Activated CD4-positive, alpha-beta T cell treated with anti-CD3 and anti-CD28 coated beads, Interleukin-2, amount 10 ng/mL, durations not matched to agents 24 days and 14 days (primary cell): ENCODE data around the gene ANKRD26. TPM values are rescaled to one million over a fixed set of nuclear protein-coding genes. Genes with fewer than 3 reads are reported as not detected.
A peak's percentile ranks its signal among the peaks of the same experiment; 100 is the strongest.

Experiments
- DNase-seq: peaks from one replicate; pipeline ENCODE4 v3.0.0; 2022
- H3K27ac Mint-ChIP-seq: one replicate; pipeline ENCODE4 v1.8.0; 2022; ENCODE audit warnings: mild to moderate bottlenecking, mixed read lengths
- H3K27me3 Mint-ChIP-seq: one replicate; pipeline ENCODE4 v1.8.0; 2022; ENCODE audit warnings: mixed read lengths
- H3K36me3 Mint-ChIP-seq: one replicate; pipeline ENCODE4 v1.8.0; 2022; ENCODE audit warnings: low read depth, mild to moderate bottlenecking, mixed read lengths
- H3K4me1 Mint-ChIP-seq: one replicate; pipeline ENCODE4 v1.8.0; 2021; ENCODE audit warnings: mixed read lengths
- H3K4me3 Mint-ChIP-seq: one replicate; pipeline ENCODE4 v1.8.0; 2022; ENCODE audit warnings: mild to moderate bottlenecking, moderate library complexity, mixed read lengths
- H3K9me3 Mint-ChIP-seq: one replicate; pipeline ENCODE4 v1.8.0; 2021; ENCODE audit warnings: mixed read lengths
- intact Hi-C: fragments of 100-400 bp; cut with micrococcal nuclease; formaldehyde crosslinking; loops from one replicate; pipeline ENCODE4 v1.15.1; 2023
- total RNA-seq: library from RNA; stranded (reverse); gene quantifications from 2 replicates; pipeline ENCODE4 v1.2.3, GENCODE V29; 2022

ANKRD26 gene
- total RNA-seq: 5.3 and 5.8 TPM in 2 replicates

GRCh38 chr10:27099916-27100812 lies at the start of gene ANKRD26:
TSS of gene ANKRD26 (minus strand) at chr10:27100494. CDS start at chr10:27100326, 168 bp downstream.
- Mint-ChIP-seq H3K9me3 (no peaks in the 10 kb centered on the region), H3K36me3 (peaks cover 16% of the 10 kb centered on the region), H3K4me1 (peaks cover 41% of the 10 kb centered on the region), H3K4me3 (peak within 1 kb of the TSS; percentile 85), H3K27ac (peak within 1 kb of the TSS; percentile 94), H3K27me3 (peaks cover 2% of the 10 kb centered on the region)
- intact Hi-C loops: loop anchor here (1.0 to 5.0 kb wide), 5 partner anchors 131 to 653 kb away; partner anchors contain the start of gene PDSS1
- DNase-seq: peak; percentile 99

GRCh38 chr10:27147701-27148100 lies 47.4 kb upstream of the ANKRD26 start:
- Mint-ChIP-seq H3K4me1 (peaks cover 44% of the 10 kb centered on the region), H3K36me3 (peaks cover 52% of the 10 kb centered on the region), H3K4me3 (no peak overlapping the region), H3K27me3 (no peaks in the 10 kb centered on the region), H3K9me3 (no peaks in the 10 kb centered on the region), H3K27ac (peak overlapping the region; percentile 74)
- intact Hi-C loops: no loop called here
- DNase-seq: no peak

GRCh38 chr10:27145937-27146336 lies 45.6 kb upstream of the ANKRD26 start:
- Mint-ChIP-seq H3K4me3 (no peak overlapping the region), H3K4me1 (peaks cover 35% of the 10 kb centered on the region), H3K27ac (peak overlapping the region; percentile 29), H3K9me3 (no peaks in the 10 kb centered on the region), H3K36me3 (peaks cover 51% of the 10 kb centered on the region), H3K27me3 (no peaks in the 10 kb centered on the region)
- intact Hi-C loops: no loop called here
- no peak for DNase-seq

- intact Hi-C loops: no loop called here
- Mint-ChIP-seq H3K9me3 (no peaks in the 10 kb centered on the region), H3K4me1 (peaks cover 23% of the 10 kb centered on the region), H3K27ac (no peak overlapping the region), H3K27me3 (no peaks in the 10 kb centered on the region), H3K36me3 (peaks cover 54% of the 10 kb centered on the region), H3K4me3 (no peak overlapping the region)
- no peak for DNase-seq
Measured at GRCh38 chr10:27143686-27144085, 43.4 kb upstream of the ANKRD26 start.

GRCh38 chr10:27138277-27138676 lies 38.0 kb upstream of the ANKRD26 start:
- H3K27ac Mint-ChIP-seq: no peak overlapping the region

GRCh38 chr10:27134371-27134770 lies 34.1 kb upstream of the ANKRD26 start:
- intact Hi-C loops: no loop called here

More at GRCh38 chr10:27138277-27138676, 38.0 kb upstream of the ANKRD26 start:
- Mint-ChIP-seq H3K36me3 (peaks cover 48% of the 10 kb centered on the region), H3K27me3 (no peaks in the 10 kb centered on the region), H3K4me1 (peaks cover 7% of the 10 kb centered on the region), H3K9me3 (no peaks in the 10 kb centered on the region), H3K4me3 (no peak overlapping the region)
- intact Hi-C loops: no loop called here
- no peak for DNase-seq

GRCh38 chr10:27108165-27108564 lies 7.9 kb upstream of the ANKRD26 start:
- Mint-ChIP-seq H3K36me3 (peaks cover 54% of the 10 kb centered on the region), H3K9me3 (peaks cover 6% of the 10 kb centered on the region), H3K4me1 (peaks cover 17% of the 10 kb centered on the region), H3K4me3 (no peak overlapping the region), H3K27me3 (no peaks in the 10 kb centered on the region), H3K27ac (no peak overlapping the region)
- intact Hi-C loops: no loop called here
- no peak for DNase-seq

More at GRCh38 chr10:27134371-27134770, 34.1 kb upstream of the ANKRD26 start:
- peaks cover 11% of the 10 kb centered on the region for H3K4me1 Mint-ChIP-seq
- H3K4me3 Mint-ChIP-seq: no peak overlapping the region
- H3K9me3 Mint-ChIP-seq: no peaks in the 10 kb centered on the region
- no peak overlapping the region for H3K27ac Mint-ChIP-seq
- no peak for DNase-seq
- H3K27me3 Mint-ChIP-seq: no peaks in the 10 kb centered on the region
- H3K36me3 Mint-ChIP-seq: peaks cover 56% of the 10 kb centered on the region

GRCh38 chr10:27104919-27105318 lies 4.6 kb upstream of the ANKRD26 start:
- H3K4me3 Mint-ChIP-seq: no peak overlapping the region
- peaks cover 44% of the 10 kb centered on the region for H3K36me3 Mint-ChIP-seq
- H3K4me1 Mint-ChIP-seq: peaks cover 41% of the 10 kb centered on the region
- peak overlapping the region; percentile 80 for H3K27ac Mint-ChIP-seq
- peaks cover 2% of the 10 kb centered on the region for H3K27me3 Mint-ChIP-seq
- DNase-seq: peak; percentile 73
- intact Hi-C loops: loop anchor here (5.0 kb wide), 3 partner anchors 368 to 658 kb away; partner anchors contain the start of gene PDSS1
- H3K9me3 Mint-ChIP-seq: peaks cover 6% of the 10 kb centered on the region

- intact Hi-C loops: loop anchor here (1.0 to 5.0 kb wide), 8 partner anchors 54 to 654 kb away; partner anchors contain the start of genes MASTL and PDSS1
- peak overlapping the region; percentile 94 for H3K27ac Mint-ChIP-seq
- DNase-seq: peak; percentile 76
- peak overlapping the region; percentile 85 for H3K4me3 Mint-ChIP-seq
- H3K9me3 Mint-ChIP-seq: no peaks in the 10 kb centered on the region
- peaks cover 2% of the 10 kb centered on the region for H3K27me3 Mint-ChIP-seq
- H3K36me3 Mint-ChIP-seq: peaks cover 23% of the 10 kb centered on the region
- peaks cover 46% of the 10 kb centered on the region for H3K4me1 Mint-ChIP-seq
Measured at GRCh38 chr10:27100813-27101347, 586 bp upstream of the ANKRD26 start.

GRCh38 chr10:27099448-27099847 lies 846 bp downstream of the ANKRD26 start:
- no peak for DNase-seq
- intact Hi-C loops: no loop called here
- Mint-ChIP-seq H3K27me3 (peaks cover 2% of the 10 kb centered on the region), H3K27ac (peak overlapping the region; percentile 94), H3K4me3 (peak overlapping the region; percentile 85), H3K4me1 (peaks cover 36% of the 10 kb centered on the region), H3K36me3 (peaks cover 12% of the 10 kb centered on the region), H3K9me3 (no peaks in the 10 kb centered on the region)

GRCh38 chr10:27088119-27089044 lies 11.9 kb downstream of the ANKRD26 start:
- intact Hi-C loops: no loop called here
- no peak for DNase-seq
- H3K36me3 Mint-ChIP-seq: peaks cover 17% of the 10 kb centered on the region

GRCh38 chr10:27072436-27073114 lies 27.7 kb downstream of the ANKRD26 start:
- no peak for DNase-seq
- intact Hi-C loops: no loop called here
- H3K36me3 Mint-ChIP-seq: peaks cover 34% of the 10 kb centered on the region

More at GRCh38 chr10:27088119-27089044, 11.9 kb downstream of the ANKRD26 start:
- Mint-ChIP-seq H3K9me3 (no peaks in the 10 kb centered on the region), H3K27ac (no peak overlapping the region), H3K4me3 (no peak overlapping the region), H3K4me1 (no peaks in the 10 kb centered on the region), H3K27me3 (no peaks in the 10 kb centered on the region)

More at GRCh38 chr10:27072436-27073114, 27.7 kb downstream of the ANKRD26 start:
- H3K27me3 Mint-ChIP-seq: no peaks in the 10 kb centered on the region
- H3K9me3 Mint-ChIP-seq: no peaks in the 10 kb centered on the region
- no peak overlapping the region for H3K4me3 Mint-ChIP-seq
- H3K4me1 Mint-ChIP-seq: peaks cover 9% of the 10 kb centered on the region
- H3K27ac Mint-ChIP-seq: no peak overlapping the region
